OCI-LY1 (cell line): ENCODE data around the gene MMP11.

Source experiments
- CTCF ChIP-seq: fragments of 200-600 bp; sonication (generic), shearing (Covaris generic); IDR thresholded peaks from 2 replicates; pipeline ENCODE4 v1.5.1; 2017; ENCODE audit warnings: mild to moderate bottlenecking, antibody characterized with exemption, low read length, moderate library complexity, mixed read lengths
- EZH2 ChIP-seq: fragments of 200-600 bp; sonication (generic), shearing (Covaris generic); IDR thresholded peaks from 2 replicates; pipeline ENCODE4 v1.8.0; 2017; ENCODE audit warnings: borderline replicate concordance, mixed run types, mild to moderate bottlenecking, antibody characterized with exemption, low read length, moderate library complexity, mixed read lengths

GRCh38 chr22:23745791-23746190, 26.9 kb upstream of the MMP11 start:
- TF ChIP-seq CTCF, result no peak
- no peak for TF ChIP-seq EZH2
